Measurements from ENCODE around the gene MGST3. TPM values are rescaled to one million over a fixed set of nuclear protein-coding genes. Genes with fewer than 3 reads are reported as not detected.

The MGST3 gene
- total and polyA plus RNA-seq, 2 of the 13 experiments (the other 11 are each of a cell fraction or from before 2014, with no cell fraction given), result 59.7 to 61.2 TPM

- no peak for TF ChIP-seq LRRFIP1 (CRISPR knock-in tag; conservative IDR thresholded peaks at IDR 0.05)
- TF ChIP-seq ZNF275 (CRISPR knock-in tag; IDR thresholded peaks at IDR 0.05; ENCODE audit: borderline replicate concordance), result peak; percentile 73; the same call in 1 of the 2 replicates
- TF ChIP-seq CREM (IDR thresholded peaks at IDR 0.05), result peak; percentile 61
- TF ChIP-seq CREM (CRISPR knock-in tag; IDR thresholded peaks at IDR 0.05), result no peak
- TF ChIP-seq TEF (CRISPR knock-in tag; IDR thresholded peaks at IDR 0.05), result 0 out of 2 replicates have a peak, but pooled peaks have one; percentile 36
- peak; percentile 22; the same call in 1 of the 2 replicates for TF ChIP-seq ZNF547 (CRISPR knock-in tag; IDR thresholded peaks at IDR 0.05)
- 0 out of 2 replicates have a peak, but pooled peaks have one; percentile 1 for TF ChIP-seq ZBTB7A (CRISPR knock-in tag; IDR thresholded peaks at IDR 0.05)
- TF ChIP-seq MXD3 (CRISPR knock-in tag; IDR thresholded peaks at IDR 0.05), result peak; percentile 83; the same call in 1 of the 2 replicates
- TF ChIP-seq BATF2 (CRISPR knock-in tag; IDR thresholded peaks at IDR 0.05), result no peak
- TF ChIP-seq PHF20 (CRISPR knock-in tag; IDR thresholded peaks at IDR 0.05), result peak; percentile 75
- no peak; the same call in 1 of the 2 replicates for TF ChIP-seq MED13 (CRISPR knock-in tag; IDR thresholded peaks at IDR 0.05)
- TF ChIP-seq ZNF33B (CRISPR knock-in tag; IDR thresholded peaks at IDR 0.05), result peak; percentile 39; the same call in 1 of the 2 replicates
- TF ChIP-seq THAP11 (CRISPR knock-in tag; IDR thresholded peaks at IDR 0.05), result peak; percentile 78
- peak; percentile 60; the same call in 1 of the 2 replicates for TF ChIP-seq HOMEZ (CRISPR knock-in tag; IDR thresholded peaks at IDR 0.05; ENCODE audit: low read depth)
- no peak for TF ChIP-seq TCF7 (IDR thresholded peaks at IDR 0.05; ENCODE audit: low read depth)
- TF ChIP-seq REPIN1 (CRISPR knock-in tag; IDR thresholded peaks at IDR 0.05; ENCODE audit: borderline replicate concordance, low read depth), result peak; percentile 52
- peak; percentile 30; the same call in 1 of the 2 replicates for TF ChIP-seq ZFP91 (CRISPR knock-in tag; IDR thresholded peaks at IDR 0.05; ENCODE audit: borderline replicate concordance)
- no peak for TF ChIP-seq PAWR (CRISPR knock-in tag; IDR thresholded peaks at IDR 0.05; ENCODE audit: borderline replicate concordance)
Observed at GRCh38 chr1:165630629-165631341, at the start of gene MGST3 (continued).
